ENCODE measurements around the gene BCAS3.

The BCAS3 gene

GRCh38 chr17:61384692-61385576, 707.3 kb downstream of the BCAS3 start:
- DNase-seq (ENCODE audit: low spot score): no peak

DNA sequence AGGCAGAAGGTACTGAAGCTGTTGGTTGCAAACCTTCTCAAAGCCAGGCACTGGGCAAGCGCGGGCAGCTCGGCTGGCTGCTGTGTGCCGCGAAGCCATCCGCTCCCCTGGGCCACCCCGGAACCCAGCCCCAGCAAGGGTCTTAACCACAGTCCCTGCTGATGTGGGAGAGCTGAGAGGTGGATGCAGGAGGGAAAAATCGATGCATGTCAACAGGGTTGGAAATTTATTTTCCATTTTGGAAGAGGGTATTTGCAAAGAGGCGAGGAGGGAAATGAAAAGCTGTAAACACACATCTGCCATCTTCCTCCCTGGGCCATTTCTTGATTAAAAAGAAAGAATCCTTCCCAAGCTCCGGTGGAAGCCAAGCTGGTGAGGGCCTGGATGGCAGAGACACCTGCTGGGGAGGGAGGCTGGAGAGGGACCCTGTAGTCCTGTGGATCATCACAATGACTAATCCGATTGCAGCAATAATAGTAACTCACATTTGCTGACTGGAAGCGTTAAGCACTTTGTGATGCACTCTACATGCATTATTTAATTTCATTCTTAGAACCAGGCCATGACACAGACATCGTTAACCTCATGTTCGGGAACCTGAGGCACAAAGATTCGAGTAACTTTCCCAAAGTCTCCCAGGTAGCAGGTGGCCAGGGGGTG, 708.1 kb downstream of the BCAS3 start:
- no peak for DNase-seq (ENCODE audit: low spot score)

- no peak for DNase-seq (ENCODE audit: low spot score)
Observed at GRCh38 chr17:61386251-61386650, 708.6 kb downstream of the BCAS3 start.

DNA sequence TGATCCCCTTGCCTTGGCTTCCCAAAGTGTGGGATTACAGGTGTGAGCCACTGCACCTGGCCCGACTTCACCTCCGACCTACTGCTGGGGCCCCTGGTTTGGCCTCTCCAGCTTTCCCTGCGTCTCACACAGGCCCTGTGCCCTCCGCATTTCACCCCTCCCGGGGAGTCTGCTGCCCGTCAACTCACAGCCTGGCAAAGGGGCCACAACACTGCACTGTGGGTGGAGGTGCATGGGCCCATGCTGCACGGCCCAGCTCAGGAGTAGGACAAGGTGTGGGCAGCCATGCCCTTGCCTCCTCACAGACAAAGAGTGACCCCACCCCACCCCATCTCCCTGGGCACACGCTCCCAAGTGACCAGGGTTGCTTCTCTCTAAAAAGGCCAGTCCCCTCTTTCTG, 709.4 kb downstream of the BCAS3 start:
- no peak for DNase-seq (ENCODE audit: low spot score)

DNA sequence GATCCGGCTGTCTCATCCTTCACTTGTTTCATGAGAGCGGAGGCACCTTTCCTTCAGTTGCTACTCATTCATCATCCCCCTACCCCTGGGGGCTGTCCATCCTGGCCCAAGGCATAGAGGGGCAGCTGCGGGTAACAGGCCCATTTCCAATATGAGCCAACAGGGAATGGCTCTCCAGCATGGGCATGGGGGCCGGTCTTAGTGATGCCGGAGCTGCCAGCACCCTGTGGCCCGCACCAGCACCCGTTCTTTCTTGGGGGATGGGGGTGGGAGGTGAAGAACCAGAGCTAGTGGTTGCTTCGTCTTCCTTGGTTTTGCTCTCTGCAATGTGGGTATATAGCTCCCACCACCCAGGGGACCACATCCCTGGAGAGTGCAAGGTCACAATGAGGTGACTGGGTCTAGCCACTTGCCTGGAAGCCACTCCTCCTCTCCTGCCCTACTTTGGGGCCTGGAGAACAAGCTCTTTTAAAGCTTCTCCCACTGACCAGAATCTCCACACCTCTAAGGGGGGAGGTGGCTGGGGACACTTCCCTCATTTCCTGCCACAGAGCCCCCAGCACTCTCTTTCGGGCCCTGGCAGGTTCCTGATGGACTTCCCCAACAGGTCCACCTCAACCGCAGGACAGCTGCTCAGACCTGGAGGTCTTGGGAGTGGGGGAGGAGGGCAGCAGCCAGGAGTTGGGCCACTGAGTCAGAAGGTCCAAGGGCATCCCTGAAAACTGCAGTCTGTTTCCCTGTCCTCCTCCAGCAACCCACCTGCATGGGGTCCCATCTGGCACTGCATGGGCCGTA, 710.1 kb downstream of the BCAS3 start:
- no peak for DNase-seq (ENCODE audit: low spot score)

GRCh38 chr17:61388561-61389356, 711.1 kb downstream of the BCAS3 start:
- DNase-seq (ENCODE audit: low spot score): no peak

DNA sequence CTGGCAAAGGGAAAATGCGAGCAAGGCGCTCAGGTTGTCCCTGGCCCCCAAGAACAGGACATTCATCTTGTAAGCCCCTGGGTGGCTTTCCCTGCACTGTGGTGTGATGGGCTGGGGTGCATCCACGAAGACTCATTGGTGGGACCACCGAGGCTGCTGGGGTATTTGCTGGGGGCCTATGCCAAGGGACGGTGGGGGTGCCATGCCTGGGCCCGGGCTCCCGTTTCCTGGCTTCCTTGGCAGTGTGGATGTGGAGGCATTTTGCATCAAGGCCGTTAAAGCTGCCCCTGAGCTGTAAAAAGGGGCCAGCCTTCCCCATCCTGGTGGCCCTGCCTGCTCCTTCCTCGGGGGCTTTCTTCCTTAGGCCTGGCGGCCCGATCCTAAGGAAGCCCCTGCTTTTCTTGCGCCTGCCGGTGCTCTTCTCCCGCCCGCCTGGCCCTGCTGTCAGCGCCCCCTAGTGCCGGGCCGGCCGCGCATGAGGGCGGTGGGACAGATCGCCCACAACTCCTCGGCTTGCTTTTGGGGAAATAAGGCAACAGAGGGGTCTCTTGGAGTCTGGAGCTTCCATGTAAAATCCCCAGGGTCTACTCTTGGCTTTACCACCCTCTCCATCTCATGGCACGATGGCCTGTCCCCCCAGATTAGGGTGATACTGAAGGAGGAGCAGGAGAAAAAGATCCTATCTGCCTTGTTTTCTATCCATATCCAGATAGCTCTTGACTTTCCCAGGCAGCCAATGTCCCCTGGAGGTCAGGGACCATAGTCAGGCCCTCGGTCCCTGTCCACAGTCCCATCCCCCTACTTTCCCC, 712.2 kb downstream of the BCAS3 start:
- peak; percentile 91 for DNase-seq (ENCODE audit: low spot score)

- DNase-seq (ENCODE audit: low spot score): no peak
Observed at GRCh38 chr17:61390479-61390791, 712.8 kb downstream of the BCAS3 start.

GRCh38 chr17:61391595-61392291, 714.1 kb downstream of the BCAS3 start:
- no peak for DNase-seq (ENCODE audit: low spot score)

DNA sequence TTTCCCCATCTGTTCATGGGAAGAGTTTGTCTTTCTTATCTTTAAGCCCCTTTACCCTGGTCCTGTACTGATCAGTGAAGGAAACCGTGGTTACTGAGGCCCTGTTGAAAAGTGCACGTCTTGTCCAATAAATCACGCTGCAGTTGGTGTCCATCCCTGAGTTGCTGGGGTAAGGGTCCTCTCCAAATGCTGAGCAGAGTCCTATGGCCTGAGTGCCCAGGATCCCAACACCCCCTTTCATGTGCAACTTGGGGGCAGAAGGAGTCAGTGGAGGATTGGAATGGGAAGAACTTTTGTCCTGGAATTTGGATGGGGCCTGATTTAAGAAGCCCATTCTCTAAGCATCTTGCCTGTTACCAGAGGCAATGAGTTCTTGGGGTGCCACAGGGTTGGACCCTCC, 715.0 kb downstream of the BCAS3 start:
- no peak for DNase-seq (ENCODE audit: low spot score)

DNA sequence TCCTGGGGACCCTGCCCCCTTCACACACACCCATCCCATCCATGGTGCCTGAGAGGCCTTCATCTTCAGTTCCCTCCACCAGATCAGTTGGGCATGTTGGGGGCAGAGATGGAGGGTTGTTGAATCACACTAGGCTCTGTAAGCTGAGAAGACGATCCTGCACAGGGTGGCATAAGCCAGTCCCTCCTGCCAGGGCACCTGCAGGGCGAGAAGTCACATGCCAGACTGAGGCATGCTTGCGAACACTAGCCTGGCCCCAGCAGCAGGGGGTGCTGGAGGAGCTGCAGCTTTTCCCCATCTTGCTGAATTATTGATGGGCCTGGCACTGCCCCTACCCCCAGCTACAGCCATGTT, 715.9 kb downstream of the BCAS3 start:
- peak; percentile 64 for DNase-seq (ENCODE audit: low spot score)

- DNase-seq (ENCODE audit: low spot score): no peak
Observed at GRCh38 chr17:61393904-61394629, 716.4 kb downstream of the BCAS3 start.

DNA sequence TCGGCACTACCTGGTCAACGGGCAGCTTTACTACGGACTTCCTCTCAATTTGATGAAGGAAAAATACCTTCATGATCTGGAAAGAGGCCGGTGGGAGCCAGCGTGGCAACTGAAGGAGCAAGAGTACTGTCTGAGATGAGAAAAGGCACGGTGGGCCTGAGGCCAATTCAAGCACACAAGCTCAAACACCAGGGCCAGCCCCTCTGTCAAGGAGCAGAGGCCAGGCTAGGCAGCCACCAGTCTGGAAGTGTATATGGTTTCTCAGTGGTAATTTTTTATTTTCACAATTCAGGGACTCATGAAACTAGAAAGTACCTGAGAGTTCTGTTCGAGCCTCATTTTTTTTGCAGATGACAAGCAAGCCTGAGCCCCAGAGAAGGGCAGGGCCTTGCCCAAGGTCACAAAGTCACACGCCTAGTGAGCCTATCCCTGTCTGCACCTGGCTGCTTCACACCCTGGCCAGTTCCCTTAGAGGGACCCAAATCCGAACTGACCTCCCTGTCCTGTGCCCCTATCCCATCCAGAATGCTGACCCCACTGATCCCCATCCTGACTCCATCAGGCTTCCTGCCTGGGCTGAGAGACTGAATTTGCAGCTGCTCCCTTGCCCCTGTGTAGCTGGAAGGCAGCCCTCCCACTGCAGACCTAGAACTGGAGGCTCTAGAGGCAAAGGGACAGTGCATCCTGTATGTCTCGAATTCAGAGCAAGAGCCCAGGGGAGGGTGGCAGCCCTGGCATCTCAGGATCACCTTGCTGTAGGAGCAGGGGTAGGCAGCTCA, 717.2 kb downstream of the BCAS3 start:
- no peak for DNase-seq (ENCODE audit: low spot score)

DNA sequence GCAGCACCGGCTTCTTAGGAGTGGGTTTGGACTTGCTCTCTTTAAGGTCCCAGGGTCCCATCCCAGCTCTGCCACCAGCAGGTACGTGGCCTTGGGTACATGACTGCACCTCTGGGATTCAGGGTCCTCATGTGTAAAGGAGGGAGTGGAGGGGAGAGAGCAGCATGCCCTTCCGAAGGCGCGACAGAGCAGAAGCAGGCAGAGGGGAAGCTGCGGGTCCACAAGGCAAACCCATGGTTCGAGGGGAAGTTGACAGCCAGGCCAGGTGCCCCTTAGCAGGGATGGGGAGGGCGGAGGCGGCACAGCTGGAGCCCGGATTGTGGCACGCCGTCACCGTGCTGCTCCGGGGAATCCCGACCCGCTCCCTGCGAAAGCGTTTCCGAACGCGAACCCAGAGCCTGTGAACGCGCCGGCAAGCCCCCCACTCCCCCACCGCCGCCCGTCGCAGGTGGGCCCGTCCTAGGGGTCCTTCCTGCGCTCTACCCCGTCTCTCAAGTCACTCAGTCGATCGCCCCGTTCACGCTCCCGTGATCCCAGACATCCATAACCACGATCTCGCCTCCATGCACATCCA, 717.8 kb downstream of the BCAS3 start:
- no peak for DNase-seq (ENCODE audit: low spot score)

GRCh38 chr17:61395983-61396585, 718.4 kb downstream of the BCAS3 start:
- DNase-seq (ENCODE audit: low spot score): no peak

GRCh38 chr17:61396586-61397085, 719.0 kb downstream of the BCAS3 start:
- no peak for DNase-seq (ENCODE audit: low spot score)

- peak; percentile 72 for DNase-seq (ENCODE audit: low spot score)
Observed at GRCh38 chr17:61397086-61397842, 719.6 kb downstream of the BCAS3 start.
